ENCODE data around the gene MAPK12.

The MAPK12 gene

DNA sequence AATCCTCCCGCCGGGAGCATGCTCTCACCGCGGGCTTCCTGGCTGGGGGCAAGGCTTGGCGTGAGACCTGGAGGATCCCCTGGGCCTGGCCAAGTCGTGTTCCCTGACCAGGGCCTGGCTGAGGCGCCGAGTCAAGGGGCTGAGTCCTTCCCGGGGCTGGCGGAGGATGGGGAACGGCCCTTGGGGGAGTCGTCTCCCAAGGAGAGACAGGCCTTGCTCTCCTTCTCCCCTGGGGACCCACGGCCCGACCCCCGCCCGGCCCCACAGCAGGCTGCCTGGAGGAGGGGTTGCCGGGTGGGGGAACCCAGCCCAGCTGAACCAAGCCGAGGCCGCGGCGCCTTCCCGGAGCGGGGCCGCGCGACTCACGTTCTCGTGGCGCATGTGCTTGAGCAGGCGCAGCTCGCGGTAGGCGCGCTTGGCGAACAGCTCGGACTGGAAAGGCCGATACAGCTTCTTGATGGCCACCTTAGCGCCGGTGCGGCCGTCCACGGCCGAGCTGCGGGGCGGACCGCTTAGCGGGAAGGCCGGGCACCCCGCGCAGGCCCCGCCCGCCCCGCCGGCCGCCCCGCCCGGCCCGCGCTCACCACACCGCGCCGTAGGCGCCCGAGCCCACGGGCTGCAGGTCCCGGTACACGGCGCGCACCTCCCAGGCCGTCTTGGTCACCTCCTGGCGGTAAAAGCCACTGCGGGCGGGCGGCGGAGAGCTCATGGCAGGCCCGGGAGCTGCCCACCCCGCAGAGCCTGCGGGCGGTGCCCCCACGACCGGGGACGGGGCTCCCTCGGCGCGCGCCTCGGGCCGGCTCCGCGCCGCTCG lies 475 bp downstream of the MAPK12 start:
- H3K4me3 ChIP-seq (ENCODE audit: severe bottlenecking): peak overlapping the region; percentile 58
- peak overlapping the region; percentile 70 for H3K27ac ChIP-seq (ENCODE audit: poor library complexity, severe bottlenecking)
- H3K9me3 ChIP-seq (ENCODE audit: severe bottlenecking): no peaks in the 10 kb centered on the region
- ATAC-seq (ENCODE audit: low read depth) (peak; percentile 26), DNase-seq (ENCODE audit: low spot score) (no peak)
- 0 out of 2 replicates have a peak, but pooled peaks cover 2% of the 10 kb centered on the region for H3K36me3 ChIP-seq (ENCODE audit: low read depth)
- H3K27me3 ChIP-seq (ENCODE audit: insufficient read depth, poor library complexity, severe bottlenecking): no peaks in the 10 kb centered on the region
- TF ChIP-seq, protein P1, sequence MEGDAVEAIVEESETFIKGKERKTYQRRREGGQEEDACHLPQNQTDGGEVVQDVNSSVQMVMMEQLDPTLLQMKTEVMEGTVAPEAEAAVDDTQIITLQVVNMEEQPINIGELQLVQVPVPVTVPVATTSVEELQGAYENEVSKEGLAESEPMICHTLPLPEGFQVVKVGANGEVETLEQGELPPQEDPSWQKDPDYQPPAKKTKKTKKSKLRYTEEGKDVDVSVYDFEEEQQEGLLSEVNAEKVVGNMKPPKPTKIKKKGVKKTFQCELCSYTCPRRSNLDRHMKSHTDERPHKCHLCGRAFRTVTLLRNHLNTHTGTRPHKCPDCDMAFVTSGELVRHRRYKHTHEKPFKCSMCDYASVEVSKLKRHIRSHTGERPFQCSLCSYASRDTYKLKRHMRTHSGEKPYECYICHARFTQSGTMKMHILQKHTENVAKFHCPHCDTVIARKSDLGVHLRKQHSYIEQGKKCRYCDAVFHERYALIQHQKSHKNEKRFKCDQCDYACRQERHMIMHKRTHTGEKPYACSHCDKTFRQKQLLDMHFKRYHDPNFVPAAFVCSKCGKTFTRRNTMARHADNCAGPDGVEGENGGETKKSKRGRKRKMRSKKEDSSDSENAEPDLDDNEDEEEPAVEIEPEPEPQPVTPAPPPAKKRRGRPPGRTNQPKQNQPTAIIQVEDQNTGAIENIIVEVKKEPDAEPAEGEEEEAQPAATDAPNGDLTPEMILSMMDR (IDR thresholded peaks at IDR 0.05; ENCODE audit: poor library complexity, severe bottlenecking): no peak
- H3K4me1 ChIP-seq (ENCODE audit: insufficient read depth, poor library complexity, severe bottlenecking): peaks cover 11% of the 10 kb centered on the region

DNA sequence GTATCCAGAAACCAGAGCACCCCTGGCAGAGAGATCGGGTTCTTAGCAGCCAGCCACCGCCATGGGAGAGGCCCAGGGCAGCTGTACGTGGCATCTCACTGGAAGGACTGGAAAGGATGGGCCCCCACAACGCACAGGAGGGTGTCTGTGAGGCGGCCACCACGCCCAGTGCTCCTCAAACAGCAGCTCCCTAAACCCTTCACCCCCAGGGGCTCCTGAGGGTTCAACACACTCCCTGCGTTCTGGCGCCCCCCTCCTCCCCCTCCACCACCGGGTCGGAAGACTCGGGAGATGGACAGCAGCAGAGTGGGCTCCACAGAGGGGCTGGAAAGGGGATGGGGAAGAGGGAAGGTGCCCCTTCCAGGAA lies 1.1 kb downstream of the MAPK12 start:
- DNase-seq (ENCODE audit: low spot score): no peak
- peak overlapping the region; percentile 70 for H3K27ac ChIP-seq (ENCODE audit: poor library complexity, severe bottlenecking)
- TF ChIP-seq, protein P1 (IDR thresholded peaks at IDR 0.05; ENCODE audit: poor library complexity, severe bottlenecking): no peak
- H3K27me3 ChIP-seq (ENCODE audit: insufficient read depth, poor library complexity, severe bottlenecking): no peaks in the 10 kb centered on the region
- peaks cover 11% of the 10 kb centered on the region for H3K4me1 ChIP-seq (ENCODE audit: insufficient read depth, poor library complexity, severe bottlenecking)
- H3K9me3 ChIP-seq (ENCODE audit: severe bottlenecking): no peaks in the 10 kb centered on the region
- peak overlapping the region; percentile 58 for H3K4me3 ChIP-seq (ENCODE audit: severe bottlenecking)
- ATAC-seq (ENCODE audit: low read depth): 0 out of 3 replicates have a peak, but pooled peaks have one; percentile 10
- H3K36me3 ChIP-seq (ENCODE audit: low read depth): 0 out of 2 replicates have a peak, but pooled peaks cover 5% of the 10 kb centered on the region

DNA sequence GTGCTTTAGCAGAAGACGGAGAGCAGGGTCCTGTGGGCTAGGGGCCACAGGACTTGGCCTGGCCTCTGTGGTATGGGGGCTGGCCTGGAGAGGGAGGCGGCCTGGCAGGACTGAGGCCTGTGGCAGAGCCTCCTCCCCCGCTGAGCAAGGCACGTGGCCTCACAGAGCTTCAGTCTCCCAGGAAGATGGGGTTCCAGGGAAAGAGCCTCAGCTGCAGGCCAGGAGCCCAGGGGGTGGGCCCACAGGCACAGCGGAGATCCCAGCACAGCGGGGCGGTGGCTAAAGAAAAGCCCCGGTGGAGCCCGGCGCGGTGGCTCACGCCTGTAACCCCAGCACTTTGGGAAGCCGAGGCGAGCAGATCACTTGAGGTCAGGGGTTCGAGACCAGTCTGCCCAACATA lies 2.2 kb downstream of the MAPK12 start:
- Histone ChIP-seq H3K4me3 (ENCODE audit: severe bottlenecking) (no peak overlapping the region), H3K4me1 (ENCODE audit: insufficient read depth, poor library complexity, severe bottlenecking) (peaks cover 11% of the 10 kb centered on the region), H3K36me3 (ENCODE audit: low read depth) (peaks cover 5% of the 10 kb centered on the region; the same call in 1 of the 2 replicates), H3K27ac (ENCODE audit: poor library complexity, severe bottlenecking) (no peak overlapping the region), H3K27me3 (ENCODE audit: insufficient read depth, poor library complexity, severe bottlenecking) (no peaks in the 10 kb centered on the region), H3K9me3 (ENCODE audit: severe bottlenecking) (no peaks in the 10 kb centered on the region)
- no peak for DNase-seq (ENCODE audit: low spot score)
- TF ChIP-seq, protein P1 (IDR thresholded peaks at IDR 0.05; ENCODE audit: poor library complexity, severe bottlenecking): no peak
- no peak for ATAC-seq (ENCODE audit: low read depth)

DNA sequence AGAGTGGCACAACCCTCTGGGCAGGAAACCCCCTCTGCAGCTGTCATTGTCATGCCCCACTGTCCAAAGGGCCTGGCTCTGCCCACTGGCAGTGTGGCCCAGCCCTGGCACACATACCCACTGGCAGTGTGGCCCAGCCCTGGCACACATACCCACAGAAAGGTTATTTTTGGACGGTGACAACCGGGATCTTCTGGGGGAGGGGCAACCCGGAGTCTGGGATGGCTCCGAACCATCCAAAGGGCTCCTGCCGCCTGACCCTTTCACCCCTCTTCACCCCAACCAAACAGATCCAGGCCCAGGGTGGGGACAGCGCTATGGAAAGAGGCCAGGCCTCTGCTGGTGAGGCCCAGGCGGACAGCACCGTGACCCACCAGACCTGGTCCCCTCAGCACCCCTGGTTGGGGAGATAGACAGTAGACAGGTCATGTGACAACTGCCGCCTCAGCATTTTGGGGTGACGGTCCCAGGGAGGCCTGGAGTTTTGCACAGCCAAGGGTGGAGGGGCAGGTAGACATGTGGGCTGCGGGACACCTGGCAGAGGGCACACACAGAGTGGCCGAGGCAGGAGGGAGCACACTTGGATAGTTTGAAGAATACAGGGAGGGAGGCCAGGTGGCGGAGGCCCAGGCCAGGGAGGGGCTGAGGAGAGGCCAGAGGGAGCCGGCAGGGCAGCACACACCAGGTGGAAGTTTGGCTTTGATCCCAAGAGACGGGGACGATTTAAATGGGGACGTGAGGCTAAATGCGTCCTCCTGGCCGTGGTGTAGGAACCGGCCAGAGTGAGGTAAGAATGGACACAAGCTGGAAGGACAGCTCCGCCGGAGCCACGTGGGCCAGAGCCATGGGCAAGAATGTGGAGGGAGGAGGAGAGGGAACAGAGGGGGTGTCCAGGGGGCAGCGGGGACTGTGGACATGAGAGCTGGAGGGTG lies 2.9 kb downstream of the MAPK12 start:
- DNase-seq (ENCODE audit: low spot score): no peak
- Histone ChIP-seq H3K9me3 (ENCODE audit: severe bottlenecking) (no peaks in the 10 kb centered on the region), H3K36me3 (ENCODE audit: low read depth) (peaks cover 5% of the 10 kb centered on the region; the same call in 1 of the 2 replicates), H3K4me1 (ENCODE audit: insufficient read depth, poor library complexity, severe bottlenecking) (peaks cover 11% of the 10 kb centered on the region), H3K27ac (ENCODE audit: poor library complexity, severe bottlenecking) (no peak overlapping the region), H3K4me3 (ENCODE audit: severe bottlenecking) (no peak overlapping the region), H3K27me3 (ENCODE audit: insufficient read depth, poor library complexity, severe bottlenecking) (no peaks in the 10 kb centered on the region)
- TF ChIP-seq, protein P1 (IDR thresholded peaks at IDR 0.05; ENCODE audit: poor library complexity, severe bottlenecking): no peak
- ATAC-seq (ENCODE audit: low read depth): no peak
